IPS-18a (cell line): ENCODE data around the gene OR5AL1.
"Not testable (repeated sequence)": the region's sequence is repeated elsewhere in the genome, so short reads cannot be mapped to it uniquely, and the experiment has no call there.

Experiments used
- H3K27ac ChIP-seq: one replicate; pipeline ENCODE4 v1.5.1; 2013; ENCODE audit warnings: low read length
- H3K27me3 ChIP-seq: one replicate; pipeline ENCODE4 v1.6.1; 2013; ENCODE audit warnings: mild to moderate bottlenecking, low read length; ENCODE audit not compliant: control insufficient read depth, insufficient read depth
- H3K36me3 ChIP-seq: one replicate; pipeline ENCODE4 v1.6.1; 2013; ENCODE audit warnings: low read depth, low read length; ENCODE audit not compliant: control insufficient read depth
- H3K4me1 ChIP-seq: one replicate; pipeline ENCODE4 v1.6.1; 2013; ENCODE audit warnings: low read depth, low read length; ENCODE audit not compliant: control insufficient read depth
- H3K4me3 ChIP-seq: one replicate; pipeline ENCODE4 v1.5.1; 2013; ENCODE audit warnings: low read length
- H3K9ac ChIP-seq: one replicate; pipeline ENCODE4 v1.6.1; 2013; ENCODE audit warnings: mild to moderate bottlenecking, low read length, moderate library complexity
- H3K9me3 ChIP-seq: one replicate; pipeline ENCODE4 v1.6.1; 2013; ENCODE audit warnings: low read depth, low read length; ENCODE audit not compliant: control insufficient read depth

Gene OR5AL1

DNA sequence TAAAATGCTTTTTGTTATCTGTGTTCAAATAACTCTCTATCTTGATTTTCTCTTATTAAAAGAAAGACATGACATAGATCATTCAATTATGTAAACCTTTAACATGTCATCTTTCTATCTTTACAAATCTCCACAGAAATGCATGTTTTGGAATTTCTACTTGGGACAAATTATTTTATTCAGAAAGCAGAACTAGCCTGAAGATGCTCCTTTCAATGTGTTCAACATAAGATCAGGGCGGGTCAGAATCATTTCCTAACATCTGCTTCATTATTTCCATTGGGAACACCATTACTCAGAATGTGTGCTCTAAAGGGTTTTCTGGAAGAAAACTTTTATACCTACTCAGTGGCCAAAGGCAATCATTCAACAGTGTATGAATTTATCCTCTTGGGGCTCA lies at the start of gene OR5AL1:
Gene OR5AL1 (plus strand): TSS at position 301 of the 400 bp plus-strand sequence.
- no peaks in the 10 kb centered on the region for H3K4me1 ChIP-seq
- no peak within 1 kb of the TSS for H3K4me3 ChIP-seq
- H3K27ac ChIP-seq: no peak within 1 kb of the TSS
- no peaks in the 10 kb centered on the region for H3K36me3 ChIP-seq
- no peak within 1 kb of the TSS for H3K9ac ChIP-seq
- no peaks in the 10 kb centered on the region for H3K9me3 ChIP-seq
- H3K27me3 ChIP-seq: no peaks in the 10 kb centered on the region

DNA sequence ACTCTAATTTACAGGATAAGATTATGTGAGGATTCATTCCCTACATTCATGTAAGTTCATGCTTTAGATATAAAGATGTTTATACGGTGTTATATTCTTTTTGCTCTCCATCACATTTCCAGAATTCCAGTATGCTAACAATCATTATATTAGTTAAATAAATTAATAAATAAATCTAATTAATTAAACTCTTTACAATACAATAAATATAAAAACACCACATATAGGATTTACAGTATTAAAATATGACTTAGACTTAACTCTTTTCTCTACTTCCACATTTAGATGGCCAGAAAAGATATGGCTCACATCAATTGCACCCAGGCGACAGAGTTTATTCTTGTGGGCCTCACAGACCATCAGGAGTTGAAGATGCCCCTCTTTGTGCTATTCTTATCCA lies 37.2 kb upstream of the OR5AL1 start, which contains the start of gene OR8U1:
Gene OR8U1 (plus strand): TSS at position 301 of the 400 bp plus-strand sequence. CDS start 0 bp downstream, at position 301.
- no peaks in the 10 kb centered on the region for H3K9me3 ChIP-seq
- no peak within 1 kb of the TSS for H3K27ac ChIP-seq
- H3K4me1 ChIP-seq: no peaks in the 10 kb centered on the region
- H3K9ac ChIP-seq: no peak within 1 kb of the TSS
- no peaks in the 10 kb centered on the region for H3K36me3 ChIP-seq
- no peaks in the 10 kb centered on the region for H3K27me3 ChIP-seq
- H3K4me3 ChIP-seq: no peak within 1 kb of the TSS

DNA sequence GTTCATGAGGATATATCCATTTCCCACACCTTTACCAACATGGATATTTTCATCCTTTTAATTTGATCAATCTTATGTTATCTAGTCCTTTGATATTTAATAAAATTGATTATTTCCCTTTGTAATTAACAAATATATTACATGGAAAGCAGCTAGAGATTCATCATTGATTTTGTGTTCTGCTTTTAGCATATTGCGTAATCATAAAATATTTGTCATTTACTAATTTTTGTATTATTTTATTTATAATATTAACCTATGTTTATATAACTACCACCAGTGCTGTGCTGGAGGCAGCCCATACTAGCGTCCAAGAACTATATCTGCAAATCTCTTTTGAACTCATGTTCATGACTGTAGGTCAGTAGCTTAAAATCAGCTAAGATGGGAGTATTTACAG lies 32.4 kb upstream of the OR5AL1 start:
- Histone ChIP-seq H3K27ac (no peak overlapping the region), H3K4me1 (no peaks in the 10 kb centered on the region), H3K9me3 (no peaks in the 10 kb centered on the region), H3K27me3 (no peaks in the 10 kb centered on the region), H3K36me3 (no peaks in the 10 kb centered on the region), H3K4me3 (no peak overlapping the region), H3K9ac (no peak overlapping the region)

DNA sequence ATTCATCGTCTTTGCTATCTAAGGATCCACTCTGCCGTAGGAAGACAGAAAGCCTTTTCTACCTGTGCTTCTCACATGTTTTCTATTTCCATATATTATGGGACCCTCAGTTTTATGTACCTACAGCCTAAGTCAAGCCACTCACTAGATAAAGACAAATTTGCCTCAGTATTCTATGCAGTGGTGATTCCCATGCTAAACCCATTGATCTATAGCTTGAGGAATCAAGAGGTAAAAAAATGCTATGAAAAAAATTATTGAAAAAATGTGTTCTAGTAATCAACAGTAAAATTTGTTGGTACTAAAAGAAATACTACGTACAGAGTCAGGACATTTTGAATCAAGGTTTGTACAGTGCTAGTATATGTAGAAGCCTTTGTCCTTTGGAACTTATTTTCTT lies 18.1 kb upstream of the OR5AL1 start:
- no peaks in the 10 kb centered on the region for H3K4me1 ChIP-seq
- no peak overlapping the region for H3K27ac ChIP-seq
- H3K9ac ChIP-seq: no peak overlapping the region
- no peaks in the 10 kb centered on the region for H3K27me3 ChIP-seq
- H3K4me3 ChIP-seq: no peak overlapping the region
- no peaks in the 10 kb centered on the region for H3K9me3 ChIP-seq
- H3K36me3 ChIP-seq: no peaks in the 10 kb centered on the region

DNA sequence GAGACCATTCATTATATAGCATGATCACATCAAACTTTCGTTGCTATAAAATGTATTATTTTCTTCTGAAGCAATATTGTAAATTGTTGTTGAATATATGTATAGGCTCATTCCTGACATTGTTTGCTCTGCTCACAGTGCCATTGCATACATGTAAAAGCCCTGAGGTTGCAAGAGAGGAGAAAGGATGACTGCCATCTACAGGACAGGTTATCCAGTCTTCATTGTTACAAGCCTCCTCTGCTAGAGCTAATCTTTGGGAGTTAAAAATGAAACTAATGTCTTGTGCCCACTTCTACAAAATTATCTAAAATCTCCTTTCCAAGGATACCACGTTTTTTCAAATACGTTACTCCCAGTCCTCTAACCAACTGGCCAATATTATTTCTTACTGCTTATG lies 16.4 kb upstream of the OR5AL1 start:
- Histone ChIP-seq H3K9ac (no peak overlapping the region), H3K4me3 (no peak overlapping the region), H3K27me3 (no peaks in the 10 kb centered on the region), H3K27ac (no peak overlapping the region), H3K4me1 (no peaks in the 10 kb centered on the region), H3K9me3 (no peaks in the 10 kb centered on the region), H3K36me3 (no peaks in the 10 kb centered on the region)

DNA sequence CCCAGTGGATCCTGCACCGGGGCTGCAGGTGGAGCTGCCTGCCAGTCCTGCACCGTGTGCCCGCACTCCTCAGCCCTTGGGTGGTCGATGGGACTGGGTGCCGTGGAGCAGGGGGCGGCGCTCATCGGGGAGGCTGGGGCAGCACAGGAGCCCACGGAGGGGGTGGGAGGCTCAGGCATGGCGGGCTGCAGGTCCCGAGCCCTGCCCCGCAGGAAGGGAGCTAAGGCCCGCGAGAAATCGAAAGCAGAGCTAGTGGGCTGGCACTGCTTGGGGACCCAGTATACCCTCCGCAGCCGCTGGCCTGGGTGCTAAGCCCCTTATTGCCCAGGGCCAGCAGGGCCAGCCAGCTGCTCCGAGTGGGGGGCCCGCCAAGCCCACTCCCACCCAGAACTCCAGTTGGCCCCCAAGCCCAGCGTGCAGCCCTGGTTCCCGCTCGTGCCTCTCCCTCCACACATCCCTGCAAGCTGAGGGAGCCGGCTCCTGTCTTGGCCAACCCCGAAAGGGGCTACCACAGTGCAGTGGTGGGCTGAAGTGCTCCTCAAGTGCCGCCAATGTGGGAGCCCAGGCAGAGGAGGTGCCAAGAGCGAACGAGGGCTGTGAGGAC lies 10.5 kb upstream of the OR5AL1 start:
- not testable (repeated sequence) for H3K4me3 ChIP-seq, H3K9me3 ChIP-seq, H3K36me3 ChIP-seq, H3K27ac ChIP-seq, H3K4me1 ChIP-seq, H3K9ac ChIP-seq, H3K27me3 ChIP-seq

DNA sequence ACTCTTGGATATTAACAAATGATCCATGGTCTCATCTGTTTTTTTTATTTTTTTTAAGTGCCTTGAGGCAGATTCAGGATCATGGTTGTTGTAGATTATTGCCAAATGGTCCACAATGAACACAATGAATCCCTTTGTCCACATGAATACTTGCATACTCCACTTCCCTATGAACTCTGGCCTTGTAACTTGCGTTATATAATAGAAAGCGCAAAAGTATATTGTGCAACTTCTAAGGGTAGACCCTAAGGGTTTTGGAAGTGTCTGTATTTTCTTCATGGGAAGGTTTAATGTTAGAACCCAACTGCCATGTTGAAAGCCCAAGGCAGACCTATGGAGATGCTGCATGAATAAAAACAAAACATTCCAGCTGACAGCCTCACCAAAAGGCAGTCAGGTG lies 8.1 kb upstream of the OR5AL1 start:
- no peaks in the 10 kb centered on the region for H3K27me3 ChIP-seq
- no peak overlapping the region for H3K4me3 ChIP-seq
- H3K4me1 ChIP-seq: no peaks in the 10 kb centered on the region
- no peak overlapping the region for H3K27ac ChIP-seq
- no peaks in the 10 kb centered on the region for H3K36me3 ChIP-seq
- H3K9me3 ChIP-seq: no peaks in the 10 kb centered on the region
- H3K9ac ChIP-seq: no peak overlapping the region

DNA sequence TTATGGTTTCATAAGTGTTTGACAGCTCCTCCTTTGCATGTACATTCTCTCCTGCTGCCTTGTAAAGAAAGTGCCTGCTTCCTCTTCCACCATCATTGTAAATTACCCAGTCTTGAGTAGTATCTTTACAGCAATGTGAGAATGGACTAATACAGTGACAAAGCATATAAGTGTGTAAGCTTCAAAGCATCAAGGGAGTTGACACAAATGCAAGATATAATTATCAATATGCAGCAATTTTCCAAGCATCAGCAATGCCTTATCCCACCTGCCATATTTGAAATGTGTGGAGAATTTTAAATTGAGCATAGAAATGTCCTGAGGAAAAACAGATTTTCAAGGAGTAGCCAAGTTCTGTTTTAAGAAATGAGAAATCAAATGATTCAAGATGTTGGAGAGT lies 1.7 kb upstream of the OR5AL1 start:
- no peaks in the 10 kb centered on the region for H3K36me3 ChIP-seq
- no peak overlapping the region for H3K4me3 ChIP-seq

DNA sequence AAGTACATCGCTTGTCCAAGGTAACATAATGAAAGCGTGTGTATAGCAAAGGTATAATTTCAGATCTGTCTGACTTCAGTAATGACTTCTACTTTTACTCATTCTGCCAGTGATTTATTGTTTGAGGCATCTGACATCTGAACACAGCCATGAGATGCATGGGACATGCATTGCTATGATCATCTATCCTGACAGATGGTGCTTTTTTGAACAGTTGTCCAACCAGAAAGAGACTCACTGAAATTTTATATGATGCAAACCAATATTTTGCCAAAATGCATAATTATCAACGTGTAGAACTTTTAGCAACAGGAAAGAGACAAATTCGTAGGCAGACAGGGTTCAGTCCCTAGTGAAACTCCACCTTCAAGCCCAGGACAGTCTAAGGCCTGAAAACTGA lies 41.0 kb downstream of the OR5AL1 start:
- Histone ChIP-seq H3K4me1 (no peaks in the 10 kb centered on the region), H3K27me3 (no peaks in the 10 kb centered on the region), H3K36me3 (no peaks in the 10 kb centered on the region), H3K27ac (no peak overlapping the region), H3K9ac (no peak overlapping the region), H3K9me3 (no peaks in the 10 kb centered on the region), H3K4me3 (no peak overlapping the region)

More for the DNA sequence above, 1.7 kb upstream of the OR5AL1 start:
- Histone ChIP-seq H3K4me1 (no peaks in the 10 kb centered on the region), H3K9me3 (no peaks in the 10 kb centered on the region), H3K27ac (no peak overlapping the region), H3K9ac (no peak overlapping the region), H3K27me3 (no peaks in the 10 kb centered on the region)

DNA sequence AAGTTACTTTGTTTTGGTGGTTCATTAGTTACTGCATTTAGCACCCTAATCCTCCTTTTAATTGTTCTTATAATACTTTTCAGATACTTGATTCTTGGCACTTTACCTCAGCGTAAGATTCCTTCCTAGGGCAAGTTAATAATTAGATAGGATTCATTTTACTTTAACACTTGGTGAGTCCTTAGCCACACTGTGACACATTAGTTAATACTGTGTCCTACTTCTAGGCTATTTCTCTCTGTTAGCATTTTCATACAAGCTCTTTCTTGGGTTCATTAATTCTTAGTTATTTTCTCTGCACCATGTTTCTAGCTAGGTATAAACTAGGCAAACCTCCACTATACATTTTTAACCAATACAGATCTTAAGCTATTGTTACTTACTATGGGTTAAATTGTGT lies 44.6 kb downstream of the OR5AL1 start:
- Histone ChIP-seq H3K4me3 (no peak overlapping the region), H3K4me1 (no peaks in the 10 kb centered on the region), H3K36me3 (no peaks in the 10 kb centered on the region), H3K27ac (no peak overlapping the region), H3K9ac (no peak overlapping the region), H3K9me3 (no peaks in the 10 kb centered on the region), H3K27me3 (no peaks in the 10 kb centered on the region)
